A549 (cell line): ENCODE data around the gene SND1.

Experiments used
- CTCF ChIP-seq: fragments of >200 bp; sonication (Bioruptor Twin); formaldehyde crosslinking; IDR thresholded peaks from 3 replicates; pipeline ENCODE4 v1.5.1; 2016
- ELK1 ChIP-seq: fragments of 150-350 bp; IDR thresholded peaks from 2 replicates; pipeline ENCODE4 v1.6.1; 2014; ENCODE audit warnings: low read depth, mild to moderate bottlenecking, low read length
- ESRRA ChIP-seq: fragments of 150-350 bp; IDR thresholded peaks from 2 replicates; pipeline ENCODE4 v1.6.1; 2014; ENCODE audit warnings: mild to moderate bottlenecking, low read length, borderline replicate concordance
- HMGXB4 ChIP-seq: fragments of 250-450 bp; sonication (Bioruptor Pico); IDR thresholded peaks from 2 replicates; pipeline ENCODE4 v1.5.0; 2021; ENCODE audit warnings: mild to moderate bottlenecking, moderate library complexity, borderline replicate concordance
- JUNB ChIP-seq: fragments of >200 bp; sonication (Bioruptor Twin); formaldehyde crosslinking; IDR thresholded peaks from 2 replicates; pipeline ENCODE4 v1.6.1; 2016
- MYC ChIP-seq: IDR thresholded peaks from 2 replicates; pipeline ENCODE4 v1.6.1; 2012; ENCODE audit warnings: mild to moderate bottlenecking, inconsistent platforms, low read length, improper control_type of control experiment, borderline replicate concordance
- POLR2A ChIP-seq: IDR thresholded peaks from 2 replicates; pipeline ENCODE4 v1.6.1; 2012; ENCODE audit warnings: mild to moderate bottlenecking, low read length
- POLR2AphosphoS2 ChIP-seq: conservative IDR thresholded peaks from 2 replicates; pipeline ENCODE4 v1.6.1; 2012; ENCODE audit warnings: low read length, improper control_type of control experiment, inconsistent platforms

GRCh38 chr7:127726476-127726875 is 74.5 kb downstream of the SND1 start:
- TF ChIP-seq POLR2A (no peak), POLR2AphosphoS2 (no peak), CTCF (no peak), HMGXB4 (no peak), JUNB (no peak), MYC (no peak), ESRRA (no peak), ELK1 (no peak)
